ENCODE results near the gene OCEL1.

Gene OCEL1

GRCh38 chr19:17226002-17226933 is at the start of gene OCEL1:
Gene OCEL1 (plus strand): TSS chr19:17226226. CDS start chr19:17226248, 22 bp downstream.
- TF ChIP-seq CTCF (IDR thresholded peaks at IDR 0.05; ENCODE audit: insufficient read depth, low read depth, low read length, missing control alignments), result no peak
- H3K4me3 ChIP-seq (ENCODE audit: low read depth, low read length), result peak within 1 kb of the TSS; percentile 76
- peak; percentile 99 for DNase-seq (ENCODE audit: low read depth)

- no peak for TF ChIP-seq CTCF (IDR thresholded peaks at IDR 0.05; ENCODE audit: insufficient read depth, low read depth, low read length, missing control alignments)
- DNase-seq (ENCODE audit: low read depth), result no peak
- H3K4me3 ChIP-seq (ENCODE audit: low read depth, low read length), result no peak overlapping the region
These were observed 47.7 kb upstream of the OCEL1 start for GRCh38 chr19:17178291-17178690.

GRCh38 chr19:17180997-17181702 is 44.9 kb upstream of the OCEL1 start:
- TF ChIP-seq CTCF (IDR thresholded peaks at IDR 0.05; ENCODE audit: insufficient read depth, low read depth, low read length, missing control alignments), result no peak
- no peak for DNase-seq (ENCODE audit: low read depth)
- H3K4me3 ChIP-seq (ENCODE audit: low read depth, low read length), result no peak overlapping the region

- DNase-seq (ENCODE audit: low read depth), result no peak
- peak; percentile 12 for TF ChIP-seq CTCF (IDR thresholded peaks at IDR 0.05; ENCODE audit: insufficient read depth, low read depth, low read length, missing control alignments)
- no peak overlapping the region for H3K4me3 ChIP-seq (ENCODE audit: low read depth, low read length)
These were observed 42.7 kb upstream of the OCEL1 start for GRCh38 chr19:17183271-17183761.

GRCh38 chr19:17183858-17184321 is 42.1 kb upstream of the OCEL1 start:
- TF ChIP-seq CTCF (IDR thresholded peaks at IDR 0.05; ENCODE audit: insufficient read depth, low read depth, low read length, missing control alignments), result no peak
- no peak overlapping the region for H3K4me3 ChIP-seq (ENCODE audit: low read depth, low read length)
- DNase-seq (ENCODE audit: low read depth), result peak; percentile 40

GRCh38 chr19:17184371-17184841 is 41.6 kb upstream of the OCEL1 start:
- H3K4me3 ChIP-seq (ENCODE audit: low read depth, low read length), result no peak overlapping the region
- TF ChIP-seq CTCF (IDR thresholded peaks at IDR 0.05; ENCODE audit: insufficient read depth, low read depth, low read length, missing control alignments), result no peak
- DNase-seq (ENCODE audit: low read depth), result no peak

Measured in GM12865 (cell line).